ENCODE measurements around the gene OR51B6. TPM values are rescaled to one million over a fixed set of nuclear protein-coding genes. Genes with fewer than 3 reads are reported as not detected.

OR51B6 gene
- total RNA-seq, result not detected
- long read RNA-seq, donor 1, result 0 reads
- long read RNA-seq, donor 2, result 0 reads

DNA sequence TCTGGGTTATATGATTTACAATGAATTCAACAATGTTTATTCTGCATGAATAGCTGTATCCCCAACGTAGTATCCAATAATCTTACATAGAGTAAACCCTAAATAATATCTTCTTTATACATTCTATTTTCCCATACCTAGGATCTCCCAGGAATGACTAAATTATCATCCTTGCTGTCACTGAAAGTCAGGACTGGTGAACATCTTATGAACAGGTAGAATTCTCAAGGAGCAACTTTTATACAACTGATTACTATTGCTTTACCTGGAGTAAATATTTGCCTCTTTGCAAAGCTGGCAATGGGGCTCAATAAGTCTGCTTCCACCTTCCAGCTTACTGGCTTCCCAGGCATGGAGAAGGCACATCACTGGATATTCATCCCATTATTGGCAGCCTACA, at the start of gene OR51B6:
Gene OR51B6 (plus strand): TSS at position 301 of the 400 bp plus-strand sequence. CDS start 0 bp downstream, at position 301.
- Histone ChIP-seq H3K36me3 (ENCODE audit: low read depth) (no peaks in the 10 kb centered on the region), H3K4me1 (ENCODE audit: low read depth) (no peaks in the 10 kb centered on the region), H3K9me3 (no peaks in the 10 kb centered on the region), H3K4me3 (no peak within 1 kb of the TSS)
- intact Hi-C loops (cut with DNase I, micrococcal nuclease), result no loop called here
- ATAC-seq (no peak), DNase-seq (no peak)
- no peak for TF ChIP-seq CTCF (IDR thresholded peaks at IDR 0.05)

- TF ChIP-seq CTCF (IDR thresholded peaks at IDR 0.05), result no peak
- ATAC-seq, result no peak
- Histone ChIP-seq H3K36me3 (ENCODE audit: low read depth) (no peaks in the 10 kb centered on the region), H3K9me3 (no peaks in the 10 kb centered on the region), H3K4me3 (no peak within 1 kb of the TSS), H3K4me1 (ENCODE audit: low read depth) (no peaks in the 10 kb centered on the region)
- no peak for DNase-seq
- intact Hi-C loops (cut with DNase I, micrococcal nuclease), result no loop called here
These were observed 49.5 kb upstream of the OR51B6 start, which contains the start of gene OR51B4 for GRCh38 chr11:5301846-5302245. Gene OR51B4, minus strand, starts transcription at chr11:5301946. Its CDS starts 0 bp downstream, at chr11:5301946.

GRCh38 chr11:5303626-5304025, 47.7 kb upstream of the OR51B6 start:
- Histone ChIP-seq H3K4me1 (ENCODE audit: low read depth) (no peaks in the 10 kb centered on the region), H3K9me3 (no peaks in the 10 kb centered on the region), H3K36me3 (ENCODE audit: low read depth) (no peaks in the 10 kb centered on the region), H3K4me3 (no peak overlapping the region)
- TF ChIP-seq CTCF (IDR thresholded peaks at IDR 0.05), result no peak
- intact Hi-C loops (cut with DNase I, micrococcal nuclease), result no loop called here
- DNase-seq, result no peak
- ATAC-seq, result no peak

- H3K9me3 ChIP-seq, result no peaks in the 10 kb centered on the region
- ATAC-seq (no peak), DNase-seq (no peak)
- no peaks in the 10 kb centered on the region for H3K36me3 ChIP-seq (ENCODE audit: low read depth)
- H3K4me3 ChIP-seq, result no peak overlapping the region
- no peak for TF ChIP-seq CTCF (IDR thresholded peaks at IDR 0.05)
- intact Hi-C loops (cut with DNase I, micrococcal nuclease), result no loop called here
- no peaks in the 10 kb centered on the region for H3K4me1 ChIP-seq (ENCODE audit: low read depth)
These were observed 47.3 kb upstream of the OR51B6 start for GRCh38 chr11:5304046-5304445.

DNA sequence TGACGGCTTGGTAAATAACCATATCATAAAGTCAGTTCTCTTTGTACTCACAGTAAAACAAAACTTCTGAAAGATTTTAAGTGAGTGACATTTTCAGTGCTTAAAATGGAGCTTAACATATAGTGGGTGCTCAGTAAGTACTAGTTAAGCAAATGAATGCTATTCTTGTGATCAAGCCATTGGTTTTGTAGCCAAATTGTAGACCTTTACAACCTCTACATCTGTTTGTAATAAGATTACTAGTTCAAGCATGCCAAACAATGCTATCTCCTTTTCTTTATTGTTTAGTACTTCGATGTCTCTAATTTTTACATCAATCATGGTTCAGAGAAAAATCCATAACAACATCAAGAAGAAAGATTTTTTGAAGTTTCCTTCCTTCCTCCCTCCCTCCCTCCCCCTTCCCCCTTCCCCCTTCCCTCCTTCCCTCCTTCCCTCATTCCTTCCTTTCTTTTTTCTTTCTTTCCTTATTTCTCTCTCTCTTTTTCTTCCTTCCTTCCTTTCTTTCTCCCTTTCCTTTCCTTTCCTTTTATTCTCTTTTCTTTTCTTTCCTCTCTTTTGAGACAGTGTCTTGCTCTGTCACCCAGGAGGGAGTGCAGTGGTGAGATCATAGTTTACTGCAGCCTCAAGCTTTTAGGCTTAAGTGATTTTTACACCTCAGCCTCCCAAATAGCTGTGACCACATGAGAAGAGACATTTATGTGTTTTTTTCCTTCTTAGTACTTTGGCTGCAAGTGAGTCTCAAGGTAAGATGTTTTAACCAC, 43.9 kb upstream of the OR51B6 start:
- intact Hi-C loops (cut with DNase I, micrococcal nuclease), result no loop called here
- no peak for TF ChIP-seq CTCF (IDR thresholded peaks at IDR 0.05)
- Histone ChIP-seq H3K4me1 (ENCODE audit: low read depth) (no peaks in the 10 kb centered on the region), H3K9me3 (no peaks in the 10 kb centered on the region), H3K4me3 (no peak overlapping the region), H3K36me3 (ENCODE audit: low read depth) (no peaks in the 10 kb centered on the region)
- ATAC-seq (no peak), DNase-seq (no peak)
